Measurements from ENCODE around the gene CD9. TPM values are rescaled to one million over a fixed set of nuclear protein-coding genes. Genes with fewer than 3 reads are reported as not detected.

Gene CD9
- total RNA-seq, 2 donors from 2014 or later = 66.6 to 91.3 TPM

DNA sequence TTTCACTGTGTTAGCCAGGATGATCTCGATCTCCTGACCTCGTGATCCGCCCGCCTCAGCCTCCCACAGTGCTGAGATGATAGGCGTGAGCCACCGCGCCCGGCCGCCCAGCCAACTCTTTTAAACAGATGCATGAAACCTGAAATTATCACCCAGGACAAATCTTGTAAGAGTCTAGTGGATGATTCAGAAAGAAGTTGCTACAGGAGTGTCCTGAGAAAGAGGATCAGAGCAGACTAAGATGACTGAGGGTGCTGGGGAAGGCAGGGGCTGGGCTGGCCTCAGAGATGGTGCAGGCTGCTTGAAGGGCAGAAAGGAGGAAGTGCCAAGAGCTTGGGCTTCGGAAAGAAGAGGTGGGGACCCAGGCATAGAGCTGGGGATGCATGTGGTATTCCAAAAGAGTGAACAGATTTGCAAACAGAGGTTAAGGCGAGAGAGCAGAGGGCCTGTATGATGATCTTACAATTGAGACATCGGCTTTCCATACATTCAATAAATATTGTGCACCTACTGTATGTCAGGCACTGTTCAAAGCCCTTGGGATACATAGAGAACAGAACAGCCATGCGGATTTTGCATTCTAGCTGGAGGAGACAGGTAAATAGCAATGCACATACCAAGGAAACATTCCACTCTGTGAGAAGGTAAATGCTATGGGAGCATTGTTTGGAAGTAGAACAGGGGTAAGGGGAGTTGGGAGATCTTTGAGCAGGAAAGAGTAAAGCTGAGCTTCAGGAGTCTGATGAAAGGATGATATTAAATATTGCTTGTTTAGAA, 7.4 kb upstream of the CD9 start:
- no peak for DNase-seq
- intact Hi-C loops (cut with DNase I) = loop anchor here (10.0 kb wide), 1 partner anchor 128 kb away; no protein-coding TSS in a partner anchor
- H3K27me3 ChIP-seq = no peaks in the 10 kb centered on the region
- 87 to 93% methylated on average over 13 of the region's 13 CpGs for WGBS, 2 donors
- ATAC-seq = no peak
- no peak overlapping the region for H3K4me3 ChIP-seq
- TF ChIP-seq POLR2A (IDR thresholded peaks at IDR 0.05) = no peak
- H3K36me3 ChIP-seq (replicated peaks in 1 of 2; ENCODE audit: insufficient read depth in 1 of 2, low read depth in 2 of 2) = no peaks in the 10 kb centered on the region
- H3K27ac ChIP-seq = no peak overlapping the region
- no peaks in the 10 kb centered on the region for H3K9me3 ChIP-seq
- peaks cover 11% of the 10 kb centered on the region for H3K4me1 ChIP-seq

- WGBS, 2 donors = 58 to 72% methylated on average over 19 of the region's 19 CpGs
- Histone ChIP-seq H3K4me1 (peaks cover 11% of the 10 kb centered on the region), H3K36me3 (replicated peaks in 1 of 2; ENCODE audit: insufficient read depth in 1 of 2, low read depth in 2 of 2) (no peaks in the 10 kb centered on the region), H3K27ac (no peak overlapping the region), H3K4me3 (no peak overlapping the region), H3K9me3 (no peaks in the 10 kb centered on the region), H3K27me3 (no peaks in the 10 kb centered on the region)
- intact Hi-C loops (cut with DNase I) = loop anchor here (10.0 kb wide), 1 partner anchor 129 kb away; no protein-coding TSS in a partner anchor
- no peak for ATAC-seq
- no peak for TF ChIP-seq POLR2A (IDR thresholded peaks at IDR 0.05)
- TF ChIP-seq, protein P1, sequence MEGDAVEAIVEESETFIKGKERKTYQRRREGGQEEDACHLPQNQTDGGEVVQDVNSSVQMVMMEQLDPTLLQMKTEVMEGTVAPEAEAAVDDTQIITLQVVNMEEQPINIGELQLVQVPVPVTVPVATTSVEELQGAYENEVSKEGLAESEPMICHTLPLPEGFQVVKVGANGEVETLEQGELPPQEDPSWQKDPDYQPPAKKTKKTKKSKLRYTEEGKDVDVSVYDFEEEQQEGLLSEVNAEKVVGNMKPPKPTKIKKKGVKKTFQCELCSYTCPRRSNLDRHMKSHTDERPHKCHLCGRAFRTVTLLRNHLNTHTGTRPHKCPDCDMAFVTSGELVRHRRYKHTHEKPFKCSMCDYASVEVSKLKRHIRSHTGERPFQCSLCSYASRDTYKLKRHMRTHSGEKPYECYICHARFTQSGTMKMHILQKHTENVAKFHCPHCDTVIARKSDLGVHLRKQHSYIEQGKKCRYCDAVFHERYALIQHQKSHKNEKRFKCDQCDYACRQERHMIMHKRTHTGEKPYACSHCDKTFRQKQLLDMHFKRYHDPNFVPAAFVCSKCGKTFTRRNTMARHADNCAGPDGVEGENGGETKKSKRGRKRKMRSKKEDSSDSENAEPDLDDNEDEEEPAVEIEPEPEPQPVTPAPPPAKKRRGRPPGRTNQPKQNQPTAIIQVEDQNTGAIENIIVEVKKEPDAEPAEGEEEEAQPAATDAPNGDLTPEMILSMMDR (IDR thresholded peaks at IDR 0.05) = no peak
- DNase-seq = peak in 2 of 4 donors; percentile 50 to 64
Measured at GRCh38 chr12:6193853-6194815, 6.1 kb upstream of the CD9 start.

- Histone ChIP-seq H3K4me3 (no peak overlapping the region), H3K9me3 (no peaks in the 10 kb centered on the region), H3K27me3 (no peaks in the 10 kb centered on the region), H3K27ac (peak overlapping the region in 3 of 4 donors; percentile 44 to 62 (median 61)), H3K4me1 (peaks cover 11% of the 10 kb centered on the region), H3K36me3 (replicated peaks in 1 of 2; ENCODE audit: insufficient read depth in 1 of 2, low read depth in 2 of 2) (no peaks in the 10 kb centered on the region)
- WGBS, 2 donors = 39 to 54% methylated on average over 7 to 10 of the region's 10 CpGs
- ATAC-seq = peak; percentile 84
- TF ChIP-seq, protein P1 (IDR thresholded peaks at IDR 0.05) = peak; percentile 87 to 97 (median 96)
- TF ChIP-seq POLR2A (IDR thresholded peaks at IDR 0.05) = peak in 1 of 3 donors; percentile 17
- intact Hi-C loops (cut with DNase I) = loop anchor here (10.0 kb wide), 1 partner anchor 131 kb away; no protein-coding TSS in a partner anchor
- peak; percentile 89 to 93 (median 91) for DNase-seq
Measured at GRCh38 chr12:6195665-6196535, 4.3 kb upstream of the CD9 start.

DNA sequence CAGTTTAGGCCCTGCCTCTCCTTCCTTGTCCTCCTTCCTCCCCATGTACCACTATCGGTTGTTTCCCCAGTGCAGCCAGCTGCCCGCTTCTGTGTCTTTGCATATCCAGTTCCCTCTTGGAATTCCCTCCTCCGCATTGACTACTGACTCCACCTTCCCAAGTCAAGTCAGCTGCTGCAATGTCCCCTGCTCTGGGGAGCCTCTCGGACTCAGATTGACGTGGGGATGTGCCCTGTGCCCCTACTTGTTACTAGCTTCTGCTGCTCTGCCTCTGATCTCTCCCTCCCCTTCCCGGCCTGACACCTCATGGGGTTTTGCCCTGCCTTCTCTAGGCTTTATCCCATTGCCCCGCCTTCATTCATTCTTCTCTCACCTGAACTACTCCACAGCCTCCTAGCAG, 2.1 kb upstream of the CD9 start:
- peaks cover 30% of the 10 kb centered on the region for H3K4me1 ChIP-seq
- WGBS, 2 donors = 80 to 86% methylated on average over 7 of the region's 7 CpGs

More for the DNA sequence above, 2.1 kb upstream of the CD9 start:
- no peaks in the 10 kb centered on the region for H3K36me3 ChIP-seq (replicated peaks in 1 of 2; ENCODE audit: insufficient read depth in 1 of 2, low read depth in 2 of 2)
- no peaks in the 10 kb centered on the region for H3K9me3 ChIP-seq
- no peak for DNase-seq
- ATAC-seq = no peak
- no peaks in the 10 kb centered on the region for H3K27me3 ChIP-seq
- intact Hi-C loops (cut with DNase I) = loop anchor here (10.0 kb wide), 1 partner anchor 133 kb away; no protein-coding TSS in a partner anchor
- H3K4me3 ChIP-seq = no peak overlapping the region
- no peak overlapping the region for H3K27ac ChIP-seq
- TF ChIP-seq, protein P1 (IDR thresholded peaks at IDR 0.05) = no peak
- no peak for TF ChIP-seq POLR2A (IDR thresholded peaks at IDR 0.05)
